HL-60 (cell line): ENCODE data around the gene MADCAM1.

Source experiments
- DNase-seq, 2 experiments: peaks; one replicate each; pipeline ENCODE4 v3.0.0-alpha.2; 2010 to 2020; ENCODE audit warnings: low read depth in 1 of 2, low spot score in 1 of 2
- H3K27ac ChIP-seq: fragments of 250-450 bp; sonication (Bioruptor Pico); replicated peaks from 2 replicates; pipeline ENCODE4 v1.5.1; 2020; ENCODE audit warnings: mild to moderate bottlenecking, moderate library complexity
- H3K27me3 ChIP-seq: fragments of 250-450 bp; sonication (Bioruptor Pico); 2 replicates; pipeline ENCODE4 v1.5.1; 2021; ENCODE audit warnings: mild to moderate bottlenecking, moderate library complexity; ENCODE audit not compliant: insufficient read depth, poor library complexity, severe bottlenecking
- H3K4me3 ChIP-seq: replicated peaks from 2 replicates; pipeline ENCODE4 v1.5.1; 2011; ENCODE audit warnings: mild to moderate bottlenecking, control low read depth, low read length; ENCODE audit not compliant: insufficient read depth
- GABPA ChIP-seq: IDR thresholded peaks from 2 replicates; pipeline ENCODE4 v1.6.1; 2012; ENCODE audit warnings: low read depth
- POLR2AphosphoS5 ChIP-seq: IDR thresholded peaks from 2 replicates; pipeline ENCODE4 v1.6.1; 2012; ENCODE audit warnings: low read depth
- SPI1 ChIP-seq: IDR thresholded peaks from 2 replicates; pipeline ENCODE4 v1.6.1; 2012; ENCODE audit warnings: low read depth, mild to moderate bottlenecking, borderline replicate concordance
- TF ChIP-seq, protein P1 (sequence below): IDR thresholded peaks from 2 replicates; pipeline ENCODE4 v1.6.1; 2012; ENCODE audit warnings: low read depth; ENCODE audit not compliant: insufficient replicate concordance
- TF ChIP-seq, protein P2 (sequence below): IDR thresholded peaks from one replicate; pipeline ENCODE4 v1.5.1; 2011; ENCODE audit warnings: low read length, control low read depth, inconsistent platforms; ENCODE audit not compliant: insufficient read depth

MADCAM1 gene

DNA sequence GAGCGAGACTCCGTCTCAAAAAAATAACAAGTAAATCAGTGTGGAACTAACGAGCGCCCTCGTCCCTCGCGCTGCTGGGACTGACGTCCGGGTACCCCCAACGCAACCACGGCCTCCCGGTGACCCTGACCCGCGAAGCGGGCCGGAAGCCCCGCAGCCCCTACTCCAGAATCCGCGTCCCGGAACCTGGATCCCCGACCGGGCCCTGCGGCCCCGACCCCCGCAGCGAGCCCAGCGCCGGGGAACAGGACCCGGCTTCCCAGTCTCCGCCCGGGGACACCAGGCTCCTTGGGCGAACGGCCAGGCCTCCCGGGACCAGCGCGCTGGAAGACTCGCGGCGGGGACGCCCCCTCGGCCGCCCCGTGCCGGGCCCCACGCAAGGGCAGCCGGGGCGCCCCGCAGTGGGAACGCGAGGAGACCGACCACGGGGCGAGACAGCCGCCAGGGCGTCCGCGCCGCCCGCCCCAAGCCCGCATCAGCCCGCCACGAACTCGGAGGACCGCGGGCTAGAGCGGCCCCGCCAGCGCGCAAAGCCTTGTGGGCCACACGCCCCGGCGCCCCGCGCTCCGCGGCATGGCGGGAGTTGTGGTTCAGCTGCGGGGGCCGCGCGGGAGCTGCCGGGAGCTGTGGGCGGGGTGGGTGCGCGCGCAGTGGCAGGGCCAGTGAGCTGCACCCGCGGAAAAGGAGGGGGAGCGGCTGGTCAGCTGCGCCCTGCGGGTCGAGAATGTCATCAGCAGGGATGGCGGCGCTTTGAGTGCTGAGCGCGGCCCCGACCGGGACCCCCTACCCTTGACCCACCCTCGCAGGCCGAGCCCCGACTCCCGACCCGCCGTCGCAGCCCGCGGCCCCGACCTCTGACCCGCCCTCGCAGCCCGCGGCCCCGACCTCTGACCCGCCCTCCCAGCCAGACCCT, 7.5 kb upstream of the MADCAM1 start:
- peak overlapping the region; percentile 99 for H3K27ac ChIP-seq
- peak overlapping the region; percentile 74 for H3K4me3 ChIP-seq
- DNase-seq, result peak; percentile 91 to 94
- TF ChIP-seq, protein P1, sequence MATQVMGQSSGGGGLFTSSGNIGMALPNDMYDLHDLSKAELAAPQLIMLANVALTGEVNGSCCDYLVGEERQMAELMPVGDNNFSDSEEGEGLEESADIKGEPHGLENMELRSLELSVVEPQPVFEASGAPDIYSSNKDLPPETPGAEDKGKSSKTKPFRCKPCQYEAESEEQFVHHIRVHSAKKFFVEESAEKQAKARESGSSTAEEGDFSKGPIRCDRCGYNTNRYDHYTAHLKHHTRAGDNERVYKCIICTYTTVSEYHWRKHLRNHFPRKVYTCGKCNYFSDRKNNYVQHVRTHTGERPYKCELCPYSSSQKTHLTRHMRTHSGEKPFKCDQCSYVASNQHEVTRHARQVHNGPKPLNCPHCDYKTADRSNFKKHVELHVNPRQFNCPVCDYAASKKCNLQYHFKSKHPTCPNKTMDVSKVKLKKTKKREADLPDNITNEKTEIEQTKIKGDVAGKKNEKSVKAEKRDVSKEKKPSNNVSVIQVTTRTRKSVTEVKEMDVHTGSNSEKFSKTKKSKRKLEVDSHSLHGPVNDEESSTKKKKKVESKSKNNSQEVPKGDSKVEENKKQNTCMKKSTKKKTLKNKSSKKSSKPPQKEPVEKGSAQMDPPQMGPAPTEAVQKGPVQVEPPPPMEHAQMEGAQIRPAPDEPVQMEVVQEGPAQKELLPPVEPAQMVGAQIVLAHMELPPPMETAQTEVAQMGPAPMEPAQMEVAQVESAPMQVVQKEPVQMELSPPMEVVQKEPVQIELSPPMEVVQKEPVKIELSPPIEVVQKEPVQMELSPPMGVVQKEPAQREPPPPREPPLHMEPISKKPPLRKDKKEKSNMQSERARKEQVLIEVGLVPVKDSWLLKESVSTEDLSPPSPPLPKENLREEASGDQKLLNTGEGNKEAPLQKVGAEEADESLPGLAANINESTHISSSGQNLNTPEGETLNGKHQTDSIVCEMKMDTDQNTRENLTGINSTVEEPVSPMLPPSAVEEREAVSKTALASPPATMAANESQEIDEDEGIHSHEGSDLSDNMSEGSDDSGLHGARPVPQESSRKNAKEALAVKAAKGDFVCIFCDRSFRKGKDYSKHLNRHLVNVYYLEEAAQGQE, result peak; percentile 37
- TF ChIP-seq, protein P2, sequence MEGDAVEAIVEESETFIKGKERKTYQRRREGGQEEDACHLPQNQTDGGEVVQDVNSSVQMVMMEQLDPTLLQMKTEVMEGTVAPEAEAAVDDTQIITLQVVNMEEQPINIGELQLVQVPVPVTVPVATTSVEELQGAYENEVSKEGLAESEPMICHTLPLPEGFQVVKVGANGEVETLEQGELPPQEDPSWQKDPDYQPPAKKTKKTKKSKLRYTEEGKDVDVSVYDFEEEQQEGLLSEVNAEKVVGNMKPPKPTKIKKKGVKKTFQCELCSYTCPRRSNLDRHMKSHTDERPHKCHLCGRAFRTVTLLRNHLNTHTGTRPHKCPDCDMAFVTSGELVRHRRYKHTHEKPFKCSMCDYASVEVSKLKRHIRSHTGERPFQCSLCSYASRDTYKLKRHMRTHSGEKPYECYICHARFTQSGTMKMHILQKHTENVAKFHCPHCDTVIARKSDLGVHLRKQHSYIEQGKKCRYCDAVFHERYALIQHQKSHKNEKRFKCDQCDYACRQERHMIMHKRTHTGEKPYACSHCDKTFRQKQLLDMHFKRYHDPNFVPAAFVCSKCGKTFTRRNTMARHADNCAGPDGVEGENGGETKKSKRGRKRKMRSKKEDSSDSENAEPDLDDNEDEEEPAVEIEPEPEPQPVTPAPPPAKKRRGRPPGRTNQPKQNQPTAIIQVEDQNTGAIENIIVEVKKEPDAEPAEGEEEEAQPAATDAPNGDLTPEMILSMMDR, result no peak
- no peak for TF ChIP-seq SPI1
- peak; percentile 68 for TF ChIP-seq POLR2AphosphoS5
- TF ChIP-seq GABPA, result no peak; the same call in 1 of the 2 replicates
- H3K27me3 ChIP-seq, result no peaks in the 10 kb centered on the region

DNA sequence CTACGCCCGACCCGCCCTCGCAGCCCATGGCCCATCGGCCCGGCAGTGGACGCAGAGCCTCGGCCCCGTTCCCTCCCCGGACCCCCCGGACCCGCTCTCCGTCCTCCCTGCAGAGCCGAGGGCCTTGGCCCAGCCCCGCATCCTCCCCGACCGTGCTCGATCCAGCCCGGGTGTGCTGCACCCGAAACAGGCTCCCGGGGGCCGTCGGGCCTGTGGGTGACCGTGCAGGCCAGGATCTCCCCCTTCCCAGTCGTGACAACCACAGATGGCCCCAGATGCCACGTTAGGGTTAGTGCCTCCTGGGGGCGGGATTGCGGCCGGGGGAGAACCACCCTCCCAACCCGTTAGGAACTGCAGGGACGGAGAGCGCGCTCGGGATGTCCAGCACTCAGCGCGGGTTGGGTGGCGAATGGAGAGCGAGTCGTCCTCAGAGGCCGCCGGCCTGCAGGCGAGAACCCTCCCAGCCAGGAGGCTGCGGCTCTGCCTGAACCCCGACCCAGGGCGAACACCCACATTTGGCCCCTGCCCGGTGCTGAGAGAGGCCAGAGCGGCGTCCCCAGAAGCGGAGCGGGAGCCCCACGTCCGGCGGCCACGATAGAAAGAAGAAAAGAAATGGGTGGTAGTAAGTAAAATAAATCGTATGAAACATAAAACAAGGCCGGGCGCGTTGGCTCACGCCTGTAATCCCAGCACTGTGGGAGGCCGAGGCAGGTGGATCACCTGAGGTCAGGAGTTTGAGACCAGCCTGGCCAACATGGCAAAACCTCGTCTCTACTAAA, 6.7 kb upstream of the MADCAM1 start:
- H3K27ac ChIP-seq, result peak overlapping the region; percentile 77
- H3K4me3 ChIP-seq, result peak overlapping the region; percentile 74
- DNase-seq, result no peak
- TF ChIP-seq, protein P1, result no peak
- TF ChIP-seq SPI1 (no peak), POLR2AphosphoS5 (no peak), GABPA (no peak)
- TF ChIP-seq, protein P2, result no peak
- H3K27me3 ChIP-seq, result no peaks in the 10 kb centered on the region

DNA sequence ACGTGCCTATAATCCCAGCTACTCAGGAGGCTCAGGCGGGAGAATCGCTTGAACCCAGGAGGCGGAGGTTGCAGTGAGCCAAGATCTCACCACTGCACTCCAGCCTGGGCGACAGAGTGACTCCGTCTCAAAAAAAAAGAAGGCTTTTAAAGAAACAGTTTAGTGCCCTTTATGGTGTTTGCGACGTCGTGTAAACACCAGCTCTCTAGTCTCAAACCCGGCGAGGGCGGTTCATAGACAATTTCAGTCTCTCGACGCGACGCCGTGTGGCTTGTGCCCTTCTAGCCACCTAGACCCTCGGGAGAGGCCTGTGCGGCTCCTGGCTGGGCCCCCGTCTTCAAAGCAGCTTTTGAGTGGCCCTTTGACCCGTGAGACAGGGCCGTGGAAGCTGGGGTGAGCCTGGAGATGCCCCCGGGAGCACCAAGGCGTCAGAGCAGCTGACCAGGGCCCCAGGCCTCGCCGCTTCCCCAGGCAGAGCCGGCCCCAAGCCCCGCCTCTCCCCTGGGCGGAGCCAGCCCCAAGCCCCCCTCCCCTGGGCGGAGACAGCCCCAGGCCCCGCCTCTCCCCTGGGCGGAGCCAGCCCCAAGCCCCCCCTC, 5.0 kb upstream of the MADCAM1 start:
- Histone ChIP-seq H3K27me3 (no peaks in the 10 kb centered on the region), H3K27ac (no peak overlapping the region), H3K4me3 (no peak overlapping the region)
- TF ChIP-seq, protein P2, result no peak
- TF ChIP-seq POLR2AphosphoS5 (no peak), SPI1 (no peak), GABPA (no peak)
- TF ChIP-seq, protein P1, result no peak
- no peak for DNase-seq
